ENCODE measurements around the gene NUP210L. TPM values are rescaled to one million over a fixed set of nuclear protein-coding genes. Genes with fewer than 3 reads are reported as not detected.

Gene NUP210L
- total and polyA plus RNA-seq, 2 donors from 2014 or later = 0.06 TPM; not detected in 1

DNA sequence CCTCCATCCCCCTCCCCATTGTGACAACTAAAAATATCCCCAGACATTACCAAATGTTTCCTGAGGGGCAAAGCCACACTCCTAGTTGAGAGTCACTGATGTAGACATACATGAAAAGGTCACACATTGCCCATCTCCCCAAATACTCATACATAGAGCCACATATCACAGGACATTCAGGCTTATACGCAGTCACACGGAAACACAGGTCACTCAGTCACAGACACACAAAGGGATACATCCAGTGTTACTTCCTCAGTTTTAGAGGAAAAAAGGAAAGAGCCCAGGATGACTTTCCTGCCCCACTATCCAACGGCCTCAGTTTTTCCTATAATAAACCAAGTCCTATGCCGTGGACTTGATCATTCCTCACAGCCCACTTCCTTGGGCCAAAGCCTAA is 193.5 kb downstream of the NUP210L start:
- Histone ChIP-seq H3K4me3 (ENCODE audit: low read length in 3 of 3) (peak overlapping the region in 1 of 3 donors; percentile 66), H3K9ac (ENCODE audit: low read length in 3 of 3) (peak overlapping the region in 1 of 3 donors; percentile 97), H3K36me3 (ENCODE audit: control insufficient read depth in 2 of 3, insufficient read depth in 3 of 3, low read length in 3 of 3) (peaks cover 0 to 13% (median 5%) of the 10 kb centered on the region in 3 donors), H3K9me3 (ENCODE audit: control insufficient read depth in 2 of 3, insufficient read depth in 1 of 3, low read length in 3 of 3) (no peaks in the 10 kb centered on the region), H3K27me3 (ENCODE audit: control insufficient read depth, insufficient read depth, low read length) (no peaks in the 10 kb centered on the region), H3K4me1 (ENCODE audit: control insufficient read depth in 2 of 3, insufficient read depth in 2 of 3, low read depth in 1 of 3, low read length in 3 of 3) (peaks cover 0 to 36% (median 19%) of the 10 kb centered on the region in 3 donors), H3K27ac (ENCODE audit: low read depth in 2 of 2, low read length in 2 of 2) (peak overlapping the region; percentile 77 to 99)
- DNase-seq (no peak), FAIRE-seq (no peak)
- TF ChIP-seq, protein P1, sequence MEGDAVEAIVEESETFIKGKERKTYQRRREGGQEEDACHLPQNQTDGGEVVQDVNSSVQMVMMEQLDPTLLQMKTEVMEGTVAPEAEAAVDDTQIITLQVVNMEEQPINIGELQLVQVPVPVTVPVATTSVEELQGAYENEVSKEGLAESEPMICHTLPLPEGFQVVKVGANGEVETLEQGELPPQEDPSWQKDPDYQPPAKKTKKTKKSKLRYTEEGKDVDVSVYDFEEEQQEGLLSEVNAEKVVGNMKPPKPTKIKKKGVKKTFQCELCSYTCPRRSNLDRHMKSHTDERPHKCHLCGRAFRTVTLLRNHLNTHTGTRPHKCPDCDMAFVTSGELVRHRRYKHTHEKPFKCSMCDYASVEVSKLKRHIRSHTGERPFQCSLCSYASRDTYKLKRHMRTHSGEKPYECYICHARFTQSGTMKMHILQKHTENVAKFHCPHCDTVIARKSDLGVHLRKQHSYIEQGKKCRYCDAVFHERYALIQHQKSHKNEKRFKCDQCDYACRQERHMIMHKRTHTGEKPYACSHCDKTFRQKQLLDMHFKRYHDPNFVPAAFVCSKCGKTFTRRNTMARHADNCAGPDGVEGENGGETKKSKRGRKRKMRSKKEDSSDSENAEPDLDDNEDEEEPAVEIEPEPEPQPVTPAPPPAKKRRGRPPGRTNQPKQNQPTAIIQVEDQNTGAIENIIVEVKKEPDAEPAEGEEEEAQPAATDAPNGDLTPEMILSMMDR (IDR thresholded peaks at IDR 0.05; ENCODE audit: borderline replicate concordance, extremely low read depth, insufficient read depth) = no peak
- intact Hi-C loops (cut with DNase I) = no loop called here

DNA sequence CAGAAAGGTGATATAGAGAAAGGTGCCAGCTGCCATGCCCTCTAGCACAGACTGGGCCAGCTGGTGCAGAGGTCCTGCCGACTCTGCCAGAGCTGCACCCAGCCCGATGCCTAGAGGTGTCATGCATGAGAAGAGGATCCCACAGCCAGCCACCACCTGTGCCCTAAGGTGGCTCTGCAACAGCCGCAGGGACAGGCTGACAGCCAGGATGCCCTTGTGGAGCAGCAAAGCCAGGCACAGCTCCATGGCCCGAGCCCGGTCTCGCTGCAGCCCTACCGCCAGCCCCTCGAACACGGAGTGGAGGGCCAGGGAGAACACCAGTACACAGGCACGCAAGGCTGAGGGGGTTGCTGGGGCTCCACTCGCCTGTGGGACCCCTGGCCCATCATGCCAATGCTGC is 194.7 kb downstream of the NUP210L start:
- Histone ChIP-seq H3K9me3 (ENCODE audit: control insufficient read depth in 2 of 3, insufficient read depth in 1 of 3, low read length in 3 of 3) (no peaks in the 10 kb centered on the region), H3K36me3 (ENCODE audit: control insufficient read depth in 2 of 3, insufficient read depth in 3 of 3, low read length in 3 of 3) (peaks cover 0 to 13% (median 5%) of the 10 kb centered on the region in 3 donors), H3K27me3 (ENCODE audit: control insufficient read depth, insufficient read depth, low read length) (no peaks in the 10 kb centered on the region), H3K4me1 (ENCODE audit: control insufficient read depth in 2 of 3, insufficient read depth in 2 of 3, low read depth in 1 of 3, low read length in 3 of 3) (peaks cover 0 to 40% (median 21%) of the 10 kb centered on the region in 3 donors), H3K4me3 (ENCODE audit: low read length in 3 of 3) (no peak overlapping the region), H3K9ac (ENCODE audit: low read length in 3 of 3) (no peak overlapping the region), H3K27ac (ENCODE audit: low read depth in 2 of 2, low read length in 2 of 2) (no peak overlapping the region)
- intact Hi-C loops (cut with DNase I) = no loop called here
- no peak for FAIRE-seq
- TF ChIP-seq, protein P1 (IDR thresholded peaks at IDR 0.05; ENCODE audit: borderline replicate concordance, extremely low read depth, insufficient read depth) = no peak
- peak in 1 of 5 donors; percentile 75 for DNase-seq

DNA sequence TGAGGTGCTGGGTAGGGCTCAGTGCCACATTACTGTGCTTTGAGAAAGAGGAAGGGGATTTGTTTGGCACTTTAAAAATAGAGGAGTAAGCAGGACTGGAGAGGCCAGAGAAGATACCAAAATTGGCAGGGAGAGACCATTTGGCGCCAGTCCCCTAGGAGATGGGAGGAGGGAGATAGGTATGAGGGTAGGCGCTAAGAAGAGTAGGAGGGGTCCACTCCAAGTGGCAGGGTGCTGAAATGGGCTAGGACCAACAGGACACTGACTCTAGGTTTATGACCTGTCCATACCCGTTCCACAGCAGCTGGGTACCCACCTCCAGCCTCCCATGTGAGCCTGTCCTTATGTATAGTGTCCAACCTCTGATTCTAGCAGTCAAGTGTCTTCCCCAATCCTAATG is 195.4 kb downstream of the NUP210L start:
- Histone ChIP-seq H3K27me3 (ENCODE audit: control insufficient read depth, insufficient read depth, low read length) (no peaks in the 10 kb centered on the region), H3K4me1 (ENCODE audit: control insufficient read depth in 2 of 3, insufficient read depth in 2 of 3, low read depth in 1 of 3, low read length in 3 of 3) (peaks cover 0 to 40% (median 21%) of the 10 kb centered on the region in 3 donors), H3K36me3 (ENCODE audit: control insufficient read depth in 2 of 3, insufficient read depth in 3 of 3, low read length in 3 of 3) (peaks cover 0 to 13% (median 5%) of the 10 kb centered on the region in 3 donors), H3K9me3 (ENCODE audit: control insufficient read depth in 2 of 3, insufficient read depth in 1 of 3, low read length in 3 of 3) (no peaks in the 10 kb centered on the region), H3K9ac (ENCODE audit: low read length in 3 of 3) (no peak overlapping the region), H3K27ac (ENCODE audit: low read depth in 2 of 2, low read length in 2 of 2) (no peak overlapping the region), H3K4me3 (ENCODE audit: low read length in 3 of 3) (no peak overlapping the region)
- DNase-seq (peak in 1 of 5 donors; percentile 8), FAIRE-seq (no peak)
- TF ChIP-seq, protein P1 (IDR thresholded peaks at IDR 0.05; ENCODE audit: borderline replicate concordance, extremely low read depth, insufficient read depth) = no peak
- intact Hi-C loops (cut with DNase I) = no loop called here

DNA sequence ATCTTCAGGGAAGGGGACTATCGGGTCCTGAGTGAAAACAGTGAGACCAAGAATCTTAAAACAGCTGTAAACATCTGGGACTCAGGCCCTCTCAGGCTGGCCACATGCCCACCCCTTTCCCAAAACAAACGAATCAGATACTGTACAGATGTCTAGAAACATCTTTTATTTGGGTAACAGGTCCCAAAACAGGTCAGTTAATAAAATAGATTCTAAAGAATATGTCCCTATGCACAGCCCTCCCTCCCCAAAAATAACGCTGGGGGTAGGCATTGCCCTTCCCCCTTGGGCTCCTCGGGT is 196.0 kb downstream of the NUP210L start:
- Histone ChIP-seq H3K4me1 (ENCODE audit: control insufficient read depth in 2 of 3, insufficient read depth in 2 of 3, low read depth in 1 of 3, low read length in 3 of 3) (peaks cover 0 to 38% (median 21%) of the 10 kb centered on the region in 3 donors), H3K9me3 (ENCODE audit: control insufficient read depth in 2 of 3, insufficient read depth in 1 of 3, low read length in 3 of 3) (no peaks in the 10 kb centered on the region), H3K27me3 (ENCODE audit: control insufficient read depth, insufficient read depth, low read length) (no peaks in the 10 kb centered on the region), H3K27ac (ENCODE audit: low read depth in 2 of 2, low read length in 2 of 2) (peak overlapping the region; percentile 59 to 65), H3K4me3 (ENCODE audit: low read length in 3 of 3) (peak overlapping the region; percentile 41 to 94 (median 85)), H3K36me3 (ENCODE audit: control insufficient read depth in 2 of 3, insufficient read depth in 3 of 3, low read length in 3 of 3) (peaks cover 0 to 13% (median 5%) of the 10 kb centered on the region in 3 donors), H3K9ac (ENCODE audit: low read length in 3 of 3) (peak overlapping the region; percentile 22 to 38 (median 34))
- FAIRE-seq = no peak
- intact Hi-C loops (cut with DNase I) = no loop called here
- peak in 1 of 5 donors; percentile 65 for DNase-seq
- TF ChIP-seq, protein P1 (IDR thresholded peaks at IDR 0.05; ENCODE audit: borderline replicate concordance, extremely low read depth, insufficient read depth) = no peak
